Kidney (tissue), 14 donors: Measurements from ENCODE around the gene SPTAN1. TPM values are rescaled to one million over a fixed set of nuclear protein-coding genes. Genes with fewer than 3 reads are reported as not detected.

Experiments
- DNase-seq, 5 donors: peaks; one replicate each; pipeline ENCODE4 v3.0.0-alpha.2; 2013 to 2020
- FAIRE-seq: peaks from 2 replicates; lab custom pipeline; 2012; peaks lifted over from hg19 to GRCh38; lab: Jason Lieb, UNC
- H3K27ac ChIP-seq, 2 donors: one replicate each; pipeline ENCODE4 v1.7.0; 2013; ENCODE audit warnings: low read depth in 2 of 2, low read length in 2 of 2, inconsistent platforms in 1 of 2
- H3K27me3 ChIP-seq: one replicate; pipeline ENCODE4 v1.7.1; 2013; ENCODE audit warnings: low read length, inconsistent platforms; ENCODE audit not compliant: control insufficient read depth, insufficient read depth
- H3K36me3 ChIP-seq, 3 donors: one replicate each; pipeline versions ENCODE4 v1.7.0 to v1.7.1; 2013; ENCODE audit warnings: low read length in 3 of 3, control low read depth in 1 of 3, inconsistent platforms in 1 of 3; ENCODE audit not compliant: insufficient read depth in 3 of 3, control insufficient read depth in 2 of 3
- H3K4me1 ChIP-seq, 3 donors: one replicate each; pipeline versions ENCODE4 v1.7.0 to v1.7.1; 2013; ENCODE audit warnings: low read length in 3 of 3, inconsistent platforms in 1 of 3, low read depth in 1 of 3; ENCODE audit not compliant: control insufficient read depth in 2 of 3, insufficient read depth in 2 of 3
- H3K4me3 ChIP-seq, 3 donors: one replicate each; pipeline versions ENCODE4 v1.7.0 to v1.8.1; 2013; ENCODE audit warnings: low read length in 3 of 3, control low read depth in 1 of 3, inconsistent platforms in 1 of 3
- H3K9ac ChIP-seq, 3 donors: one replicate each; pipeline versions ENCODE4 v1.7.0 to v1.7.1; 2013; ENCODE audit warnings: low read length in 3 of 3, control low read depth in 1 of 3, inconsistent platforms in 1 of 3
- H3K9me3 ChIP-seq, 3 donors: one replicate each; pipeline versions ENCODE4 v1.7.0 to v1.7.1; 2013; ENCODE audit warnings: low read length in 3 of 3, control low read depth in 1 of 3, inconsistent platforms in 1 of 3; ENCODE audit not compliant: control insufficient read depth in 2 of 3, insufficient read depth in 1 of 3
- intact Hi-C: fragments of 100-400 bp; cut with DNase I; formaldehyde crosslinking; loops from one replicate; pipeline ENCODE4 v1.11.1; 2022
- polyA plus RNA-seq: library from polyadenylated mRNA; stranded (reverse); fragments of 350-450 nt; fragmentation: Illumina TruSeq; extraction: RNeasy Lipid Tissue Mini Kit (QIAGEN cat#74804); gene quantifications from one replicate; pipeline ENCODE4 v1.2.3, GENCODE V29; 2014; ENCODE audit warnings: low read depth, low replicate concordance; ENCODE audit not compliant: insufficient read depth
- total RNA-seq: library from RNA; stranded (reverse); fragmentation: NEBNext Ultra II Directional; extraction: Animal tissue kit (Norgen Biotek cat#: 25700); gene quantifications from one replicate; pipeline ENCODE4 v1.2.1, GENCODE V29; 2021
- TF ChIP-seq, protein P1 (sequence below): IDR thresholded peaks from 3 replicates; pipeline ENCODE4 v1.5.1; 2012; ENCODE audit warnings: mild to moderate bottlenecking, moderate library complexity, borderline replicate concordance; ENCODE audit not compliant: insufficient read depth; ENCODE audit errors: extremely low read depth
- donor health status: control.
- donor health status: control.
- donor health status: control.
- donor health status: control.
- donor health status: control.
- donor health status: DM: yes; HTN: yes; CAD: no.
- donor health status: Normal renal cell carcinoma (clear cell type).

SPTAN1 gene
- total and polyA plus RNA-seq, 2 donors from 2014 or later: 210 to 354 TPM

DNA sequence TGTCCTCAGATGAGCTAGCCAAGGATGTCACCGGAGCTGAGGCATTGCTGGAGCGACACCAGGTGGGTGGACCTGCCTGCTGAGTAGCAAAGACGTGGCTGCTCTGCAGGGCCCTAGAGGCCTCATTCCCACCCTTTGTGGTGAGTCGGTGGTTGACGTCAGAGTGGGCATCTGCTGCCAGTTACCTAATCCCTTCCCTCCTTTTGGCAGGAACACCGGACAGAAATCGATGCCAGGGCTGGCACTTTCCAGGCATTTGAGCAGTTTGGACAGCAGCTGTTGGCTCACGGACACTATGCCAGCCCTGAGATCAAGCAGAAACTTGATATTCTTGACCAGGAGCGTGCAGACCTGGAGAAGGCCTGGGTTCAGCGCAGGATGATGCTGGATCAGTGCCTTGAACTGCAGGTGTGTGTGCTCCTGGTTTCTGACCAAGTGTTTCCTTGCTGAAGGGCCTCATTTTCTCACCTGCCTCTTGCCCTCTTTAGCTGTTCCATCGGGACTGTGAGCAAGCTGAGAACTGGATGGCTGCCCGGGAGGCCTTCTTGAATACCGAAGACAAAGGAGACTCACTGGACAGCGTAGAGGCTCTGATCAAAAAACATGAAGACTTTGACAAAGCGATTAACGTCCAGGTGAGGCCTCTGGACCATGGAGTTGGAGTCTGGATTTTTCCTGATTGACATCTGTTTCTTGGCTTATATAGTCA lies 55.4 kb downstream of the SPTAN1 start:
- intact Hi-C loops: no loop called here
- TF ChIP-seq, protein P1, sequence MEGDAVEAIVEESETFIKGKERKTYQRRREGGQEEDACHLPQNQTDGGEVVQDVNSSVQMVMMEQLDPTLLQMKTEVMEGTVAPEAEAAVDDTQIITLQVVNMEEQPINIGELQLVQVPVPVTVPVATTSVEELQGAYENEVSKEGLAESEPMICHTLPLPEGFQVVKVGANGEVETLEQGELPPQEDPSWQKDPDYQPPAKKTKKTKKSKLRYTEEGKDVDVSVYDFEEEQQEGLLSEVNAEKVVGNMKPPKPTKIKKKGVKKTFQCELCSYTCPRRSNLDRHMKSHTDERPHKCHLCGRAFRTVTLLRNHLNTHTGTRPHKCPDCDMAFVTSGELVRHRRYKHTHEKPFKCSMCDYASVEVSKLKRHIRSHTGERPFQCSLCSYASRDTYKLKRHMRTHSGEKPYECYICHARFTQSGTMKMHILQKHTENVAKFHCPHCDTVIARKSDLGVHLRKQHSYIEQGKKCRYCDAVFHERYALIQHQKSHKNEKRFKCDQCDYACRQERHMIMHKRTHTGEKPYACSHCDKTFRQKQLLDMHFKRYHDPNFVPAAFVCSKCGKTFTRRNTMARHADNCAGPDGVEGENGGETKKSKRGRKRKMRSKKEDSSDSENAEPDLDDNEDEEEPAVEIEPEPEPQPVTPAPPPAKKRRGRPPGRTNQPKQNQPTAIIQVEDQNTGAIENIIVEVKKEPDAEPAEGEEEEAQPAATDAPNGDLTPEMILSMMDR: no peak
- no peaks in the 10 kb centered on the region for H3K9me3 ChIP-seq
- DNase-seq (no peak), FAIRE-seq (no peak)
- no peaks in the 10 kb centered on the region for H3K4me1 ChIP-seq
- H3K4me3 ChIP-seq: no peak overlapping the region
- H3K9ac ChIP-seq: no peak overlapping the region
- H3K27me3 ChIP-seq: no peaks in the 10 kb centered on the region
- peaks cover 30 to 80% (median 70%) of the 10 kb centered on the region in 3 donors for H3K36me3 ChIP-seq
- no peak overlapping the region for H3K27ac ChIP-seq

GRCh38 chr9:128610897-128611296 lies 58.5 kb downstream of the SPTAN1 start:
- Histone ChIP-seq H3K27ac (no peak overlapping the region), H3K4me3 (no peak overlapping the region), H3K9me3 (no peaks in the 10 kb centered on the region), H3K9ac (no peak overlapping the region), H3K36me3 (peaks cover 23 to 87% (median 76%) of the 10 kb centered on the region in 3 donors), H3K4me1 (no peaks in the 10 kb centered on the region), H3K27me3 (no peaks in the 10 kb centered on the region)
- TF ChIP-seq, protein P1: no peak
- FAIRE-seq (no peak), DNase-seq (no peak)
- intact Hi-C loops: no loop called here

DNA sequence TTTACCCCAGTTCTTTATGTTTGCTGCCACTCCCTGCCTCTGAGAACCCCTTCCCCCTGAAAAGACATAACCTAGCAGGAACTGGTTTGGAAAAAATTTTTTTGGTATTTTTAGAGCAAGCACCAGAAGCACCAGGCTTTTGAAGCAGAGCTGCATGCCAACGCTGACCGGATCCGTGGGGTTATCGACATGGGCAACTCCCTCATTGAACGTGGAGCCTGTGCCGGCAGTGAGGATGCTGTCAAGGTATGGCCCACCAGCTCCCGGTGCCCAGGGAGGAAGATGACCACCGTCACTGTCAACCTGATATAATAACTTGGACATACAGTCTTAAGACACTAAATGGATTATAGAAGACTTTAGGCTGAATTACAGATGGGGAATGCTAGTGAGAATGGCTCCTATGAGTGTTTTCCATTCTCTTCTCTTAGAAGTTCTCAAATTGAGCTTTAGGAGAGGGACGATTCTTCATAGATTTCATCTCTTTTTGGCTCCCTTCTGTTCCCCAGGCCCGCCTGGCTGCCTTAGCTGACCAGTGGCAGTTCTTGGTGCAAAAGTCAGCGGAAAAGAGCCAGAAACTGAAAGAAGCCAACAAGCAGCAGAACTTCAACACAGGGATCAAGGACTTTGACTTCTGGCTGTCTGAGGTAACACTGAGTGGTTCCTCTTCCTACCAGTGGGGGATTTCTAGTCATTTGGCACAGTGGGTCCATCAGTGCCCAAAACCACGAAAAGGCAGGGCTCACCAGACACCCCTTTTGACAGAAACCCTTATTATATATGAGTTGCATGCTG lies 59.4 kb downstream of the SPTAN1 start:
- no peak overlapping the region for H3K4me3 ChIP-seq
- H3K4me1 ChIP-seq: no peaks in the 10 kb centered on the region
- no peak overlapping the region for H3K27ac ChIP-seq
- FAIRE-seq (no peak), DNase-seq (no peak)
- H3K9ac ChIP-seq: no peak overlapping the region
- peaks cover 23 to 90% (median 76%) of the 10 kb centered on the region in 3 donors for H3K36me3 ChIP-seq
- intact Hi-C loops: no loop called here
- H3K27me3 ChIP-seq: no peaks in the 10 kb centered on the region
- no peaks in the 10 kb centered on the region for H3K9me3 ChIP-seq
- TF ChIP-seq, protein P1: no peak
